Subcutaneous adipose tissue (tissue), 4 donors: ENCODE results near the gene ARHGEF28. TPM values are rescaled to one million over a fixed set of nuclear protein-coding genes. Genes with fewer than 3 reads are reported as not detected.

Experiments
- total RNA-seq, 4 donors: library from RNA; depleted of rRNA; stranded (reverse); fragments of >200 nt; gene quantifications; one replicate each; pipeline ENCODE4 v1.1.0, GENCODE V29; 2016
- TF ChIP-seq, protein P1 (sequence below): fragments of 450-650 bp; IDR thresholded peaks from one replicate; pipeline ENCODE4 v1.5.1; 2016; ENCODE audit warnings: low read depth, mild to moderate bottlenecking, control low read depth, antibody characterized with exemption, moderate library complexity

Gene ARHGEF28
- total RNA-seq, 4 donors from 2014 or later = 9.9 to 46.3 (median 17.3) TPM

DNA sequence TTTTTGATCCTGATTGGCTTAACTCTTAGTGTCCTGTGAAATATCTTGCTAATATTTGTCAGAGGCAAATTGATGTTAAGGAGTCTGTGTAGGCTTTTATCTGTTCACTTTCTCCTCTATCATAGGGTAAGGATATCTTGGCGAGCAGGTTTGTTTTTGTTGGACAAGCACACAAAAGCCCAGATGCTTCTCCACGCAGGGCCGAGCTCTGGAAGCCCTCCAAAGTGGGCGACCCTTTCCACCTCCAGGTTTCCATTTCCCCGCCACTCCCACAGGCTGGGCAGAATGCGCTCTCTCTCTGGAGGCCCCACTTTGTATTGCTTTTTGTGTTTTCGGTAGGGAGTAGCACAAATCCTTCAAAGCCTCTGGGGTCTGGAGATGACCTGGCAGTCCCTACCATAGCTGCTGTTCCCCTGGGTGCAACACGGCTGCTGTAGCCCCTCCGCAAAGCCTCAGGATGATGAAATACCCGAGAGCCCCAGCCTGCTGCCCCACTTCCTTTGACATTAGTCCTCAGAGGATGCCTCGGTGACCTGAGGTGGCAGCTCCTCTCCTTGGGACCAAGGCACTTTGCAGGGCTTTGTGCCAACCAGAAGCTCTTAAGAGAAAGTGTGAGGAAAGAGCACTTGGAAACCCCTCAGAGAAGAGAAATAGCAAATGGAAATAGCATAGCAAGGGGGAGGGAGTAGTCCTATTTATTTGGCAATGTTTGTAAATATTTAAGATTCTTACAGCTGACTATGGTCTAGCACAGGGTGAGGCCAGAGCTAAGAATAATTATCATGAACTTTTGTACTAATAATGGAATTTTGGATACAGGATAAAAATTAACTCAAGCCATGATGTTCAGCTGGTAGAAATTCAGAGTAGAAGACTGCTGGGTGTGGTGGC lies 122.8 kb downstream of the ARHGEF28 start:
- TF ChIP-seq, protein P1, sequence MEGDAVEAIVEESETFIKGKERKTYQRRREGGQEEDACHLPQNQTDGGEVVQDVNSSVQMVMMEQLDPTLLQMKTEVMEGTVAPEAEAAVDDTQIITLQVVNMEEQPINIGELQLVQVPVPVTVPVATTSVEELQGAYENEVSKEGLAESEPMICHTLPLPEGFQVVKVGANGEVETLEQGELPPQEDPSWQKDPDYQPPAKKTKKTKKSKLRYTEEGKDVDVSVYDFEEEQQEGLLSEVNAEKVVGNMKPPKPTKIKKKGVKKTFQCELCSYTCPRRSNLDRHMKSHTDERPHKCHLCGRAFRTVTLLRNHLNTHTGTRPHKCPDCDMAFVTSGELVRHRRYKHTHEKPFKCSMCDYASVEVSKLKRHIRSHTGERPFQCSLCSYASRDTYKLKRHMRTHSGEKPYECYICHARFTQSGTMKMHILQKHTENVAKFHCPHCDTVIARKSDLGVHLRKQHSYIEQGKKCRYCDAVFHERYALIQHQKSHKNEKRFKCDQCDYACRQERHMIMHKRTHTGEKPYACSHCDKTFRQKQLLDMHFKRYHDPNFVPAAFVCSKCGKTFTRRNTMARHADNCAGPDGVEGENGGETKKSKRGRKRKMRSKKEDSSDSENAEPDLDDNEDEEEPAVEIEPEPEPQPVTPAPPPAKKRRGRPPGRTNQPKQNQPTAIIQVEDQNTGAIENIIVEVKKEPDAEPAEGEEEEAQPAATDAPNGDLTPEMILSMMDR = no peak

DNA sequence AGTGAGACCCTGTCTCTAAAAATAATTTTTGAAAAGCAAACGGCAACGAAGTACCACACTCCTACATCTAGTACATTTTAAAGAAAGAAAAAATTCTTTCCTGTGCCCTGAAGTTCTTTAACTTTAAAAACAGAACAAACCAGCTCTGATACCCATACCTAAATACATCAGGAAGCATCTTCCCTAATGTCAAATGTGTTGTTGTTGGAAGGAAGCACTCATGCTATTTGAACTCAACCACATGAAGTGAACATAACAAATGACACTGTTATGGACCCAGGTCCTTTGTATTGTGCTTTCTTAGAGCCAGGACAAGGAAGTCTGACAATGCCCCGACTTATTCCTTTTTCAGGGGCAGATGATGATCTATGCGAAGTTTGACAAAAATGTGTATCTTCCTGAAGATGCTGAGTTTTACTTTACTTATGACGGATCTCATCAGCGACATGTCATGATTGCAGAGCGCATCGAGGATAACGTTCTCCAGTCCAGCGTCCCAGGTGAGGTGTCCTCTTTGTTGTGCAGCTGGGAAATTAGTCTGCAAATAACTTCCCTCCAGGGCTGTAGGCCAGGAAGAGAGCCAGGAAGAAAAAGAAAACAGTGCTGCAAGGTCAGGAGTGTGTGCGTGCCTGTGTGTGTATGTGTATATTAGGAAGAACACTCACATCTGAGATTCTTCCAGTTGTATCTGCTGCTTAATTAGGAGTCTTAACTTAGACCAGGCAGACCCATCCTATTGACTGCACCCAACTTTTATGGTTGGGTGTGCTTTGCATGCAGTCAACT lies 123.7 kb downstream of the ARHGEF28 start:
- TF ChIP-seq, protein P1 = no peak

DNA sequence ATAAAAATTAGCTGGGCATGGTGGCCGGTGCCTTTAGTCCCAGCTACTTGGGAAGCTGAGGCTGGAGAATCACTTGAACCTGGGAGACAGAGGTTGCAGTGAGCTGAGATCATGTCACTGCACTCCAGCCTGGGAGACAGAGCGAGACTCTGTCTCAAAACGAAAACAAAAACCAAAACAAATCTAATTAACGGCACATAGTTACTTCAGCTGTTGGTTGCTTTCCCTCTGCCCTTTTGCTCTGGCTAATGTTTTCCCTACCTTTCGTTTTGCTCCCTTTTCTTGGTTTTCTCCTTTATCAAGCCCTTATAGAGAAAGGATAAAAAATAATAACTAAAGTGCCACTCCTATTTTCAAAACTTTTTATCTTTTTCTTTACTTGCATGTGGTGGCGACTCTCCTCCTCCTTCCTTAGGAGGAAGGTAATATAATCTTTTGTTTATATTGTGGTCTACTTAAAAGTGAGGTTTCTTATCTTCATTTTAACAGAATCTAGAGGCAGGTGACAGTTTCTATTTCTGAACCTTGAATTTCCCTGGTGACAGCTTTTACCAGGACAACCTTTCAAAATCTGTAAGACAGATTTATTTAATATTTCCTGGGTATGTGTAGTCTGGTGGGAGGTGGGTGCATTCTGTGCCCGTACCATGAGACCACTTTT lies 125.4 kb downstream of the ARHGEF28 start:
- TF ChIP-seq, protein P1 = no peak

DNA sequence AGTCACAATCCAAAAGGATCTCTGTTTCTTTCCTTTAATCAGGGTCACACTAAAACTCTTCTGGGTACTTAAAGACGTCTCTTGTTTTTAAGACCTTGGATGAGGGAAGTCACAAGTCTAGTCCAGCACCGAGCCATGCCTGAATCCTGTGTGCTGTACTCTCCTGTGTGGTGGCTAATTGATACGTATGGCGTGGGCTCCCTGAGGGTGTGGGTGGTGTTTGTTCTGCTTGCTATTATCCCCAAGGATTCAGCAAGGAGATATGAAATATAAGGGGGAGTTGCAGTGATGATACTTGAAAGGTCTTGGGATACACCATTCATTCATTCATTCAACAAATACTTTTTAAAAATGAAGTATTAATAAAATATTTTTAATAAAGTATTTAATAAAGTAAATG lies 128.3 kb downstream of the ARHGEF28 start:
- TF ChIP-seq, protein P1 = no peak

DNA sequence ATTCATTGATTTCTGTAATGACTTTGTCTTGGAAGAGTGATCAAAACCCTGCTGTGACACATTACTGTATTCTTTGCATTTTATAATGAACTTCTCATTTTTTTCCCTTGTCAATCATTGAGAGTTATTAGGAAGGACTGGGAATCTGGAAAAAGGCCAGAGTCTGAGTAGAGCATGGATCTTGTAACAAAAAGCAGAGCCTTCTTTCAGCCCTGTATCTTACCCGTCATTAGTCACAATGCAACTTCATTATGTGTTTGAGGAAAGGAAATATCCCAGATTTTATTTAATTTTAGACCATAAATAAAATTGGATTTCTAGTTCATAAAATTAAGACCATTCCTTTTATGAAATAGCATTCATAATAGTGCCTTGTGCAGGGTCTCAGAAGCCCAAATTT lies 131.4 kb downstream of the ARHGEF28 start:
- TF ChIP-seq, protein P1 = no peak

DNA sequence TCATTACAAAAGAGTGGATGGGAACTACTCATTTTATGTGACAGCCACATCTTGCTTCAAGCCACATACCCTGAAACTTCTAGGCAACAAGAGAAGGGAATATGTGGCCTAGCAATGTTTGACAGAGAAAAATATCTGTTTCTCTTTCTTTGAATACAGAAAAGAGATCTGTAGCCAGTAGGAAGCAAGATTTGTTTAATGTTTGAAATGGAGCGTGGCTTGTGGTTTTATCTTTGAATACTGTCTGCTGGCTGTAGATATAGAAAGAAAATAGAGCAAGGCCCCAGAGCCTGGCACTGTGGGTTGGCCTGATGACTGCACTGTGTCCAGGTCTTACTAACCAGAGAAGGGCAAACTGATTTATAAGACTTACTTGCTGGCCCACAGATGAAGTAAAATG lies 133.8 kb downstream of the ARHGEF28 start:
- TF ChIP-seq, protein P1 = no peak
